Heart left ventricle (tissue), 13 donors: Measurements from ENCODE around the gene DOCK4.

Source experiments
- POLR2A ChIP-seq, 2 donors: fragments of 450-650 bp; IDR thresholded peaks; one replicate each; pipeline ENCODE4 v1.6.1; 2017; ENCODE audit warnings: antibody characterized with exemption in 2 of 2, mild to moderate bottlenecking in 2 of 2, moderate library complexity in 2 of 2
- TF ChIP-seq, protein P1 (sequence below), 12 donors: fragments of 200-600 bp; sonication (generic) in 4 of 12; IDR thresholded peaks; one replicate each; pipeline versions ENCODE4 v1.5.0 to v1.8.0; 2018 to 2022; ENCODE audit warnings: antibody characterized with exemption in 12 of 12, mild to moderate bottlenecking in 5 of 12
- donor health status: ischemic (EF 13 %, LVEDD 7.1; RV severe dilation, severe dysfunction).
- donor health status: DM: no; HTN: yes; CAD: no.
- donor health status: DM: no; HTN: no; CAD: no.
- donor health status: ischemic (EF 25% LVEDD 6.9; RV normal size, moderate dysfunction).
- donor health status: ischemic (EF 25% LVEDD 5.7; RV mildly dilated, moderate dysfunction).
- donor health status: ischemic (EF 35%, LVEDD 5.7; RV mildly dilated, moderate dysfunction).
- donor health status: nonischemic (EF 11% LVEDD 7.7; RV severe dilation, severe dysfunction).
- donor health status: DM: yes; HTN: yes; CAD: no.
- donor health status: PGD.
- donor health status: ischemic (EF 29% LVEDD 5.4; RV normal size, mild dysfunction).
- donor health status: nonischemic (EF 23%, LVEDD 6.1; RV moderate dilation, normal function).

DNA sequence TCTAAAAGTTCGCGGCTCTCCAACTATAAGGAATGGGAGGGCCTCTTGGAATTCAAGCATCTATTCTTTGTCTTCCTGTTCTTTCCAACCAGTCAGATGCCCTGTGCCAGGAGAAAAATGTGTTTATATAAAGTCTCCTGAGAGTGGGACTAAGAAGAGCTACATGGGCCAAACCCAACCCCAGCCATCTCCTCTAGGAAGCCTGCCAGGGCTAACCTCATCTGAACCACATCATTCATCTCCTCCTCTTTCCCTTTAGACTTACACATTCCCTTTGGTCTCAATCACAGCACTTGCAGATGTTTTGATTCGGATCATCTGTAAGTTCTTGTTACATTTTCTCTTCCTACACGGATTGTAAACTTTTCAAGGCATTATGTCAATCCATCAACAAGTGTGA, 62.6 kb downstream of the DOCK4 start:
- TF ChIP-seq, protein P1, sequence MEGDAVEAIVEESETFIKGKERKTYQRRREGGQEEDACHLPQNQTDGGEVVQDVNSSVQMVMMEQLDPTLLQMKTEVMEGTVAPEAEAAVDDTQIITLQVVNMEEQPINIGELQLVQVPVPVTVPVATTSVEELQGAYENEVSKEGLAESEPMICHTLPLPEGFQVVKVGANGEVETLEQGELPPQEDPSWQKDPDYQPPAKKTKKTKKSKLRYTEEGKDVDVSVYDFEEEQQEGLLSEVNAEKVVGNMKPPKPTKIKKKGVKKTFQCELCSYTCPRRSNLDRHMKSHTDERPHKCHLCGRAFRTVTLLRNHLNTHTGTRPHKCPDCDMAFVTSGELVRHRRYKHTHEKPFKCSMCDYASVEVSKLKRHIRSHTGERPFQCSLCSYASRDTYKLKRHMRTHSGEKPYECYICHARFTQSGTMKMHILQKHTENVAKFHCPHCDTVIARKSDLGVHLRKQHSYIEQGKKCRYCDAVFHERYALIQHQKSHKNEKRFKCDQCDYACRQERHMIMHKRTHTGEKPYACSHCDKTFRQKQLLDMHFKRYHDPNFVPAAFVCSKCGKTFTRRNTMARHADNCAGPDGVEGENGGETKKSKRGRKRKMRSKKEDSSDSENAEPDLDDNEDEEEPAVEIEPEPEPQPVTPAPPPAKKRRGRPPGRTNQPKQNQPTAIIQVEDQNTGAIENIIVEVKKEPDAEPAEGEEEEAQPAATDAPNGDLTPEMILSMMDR (IDR thresholded peaks at IDR 0.05) = no peak
- TF ChIP-seq POLR2A (IDR thresholded peaks at IDR 0.05) = no peak
